ENCODE data around the gene AGAP9. TPM values are rescaled to one million over a fixed set of nuclear protein-coding genes. Genes with fewer than 3 reads are reported as not detected.
"Not testable (repeated sequence)": the region's sequence is repeated elsewhere in the genome, so short reads cannot be mapped to it uniquely, and the experiment has no call there.

Gene AGAP9
- total and polyA plus RNA-seq, 2 of the 13 experiments (the other 11 are each of a cell fraction or from before 2014, with no cell fraction given): 5.1 to 12.0 TPM

DNA sequence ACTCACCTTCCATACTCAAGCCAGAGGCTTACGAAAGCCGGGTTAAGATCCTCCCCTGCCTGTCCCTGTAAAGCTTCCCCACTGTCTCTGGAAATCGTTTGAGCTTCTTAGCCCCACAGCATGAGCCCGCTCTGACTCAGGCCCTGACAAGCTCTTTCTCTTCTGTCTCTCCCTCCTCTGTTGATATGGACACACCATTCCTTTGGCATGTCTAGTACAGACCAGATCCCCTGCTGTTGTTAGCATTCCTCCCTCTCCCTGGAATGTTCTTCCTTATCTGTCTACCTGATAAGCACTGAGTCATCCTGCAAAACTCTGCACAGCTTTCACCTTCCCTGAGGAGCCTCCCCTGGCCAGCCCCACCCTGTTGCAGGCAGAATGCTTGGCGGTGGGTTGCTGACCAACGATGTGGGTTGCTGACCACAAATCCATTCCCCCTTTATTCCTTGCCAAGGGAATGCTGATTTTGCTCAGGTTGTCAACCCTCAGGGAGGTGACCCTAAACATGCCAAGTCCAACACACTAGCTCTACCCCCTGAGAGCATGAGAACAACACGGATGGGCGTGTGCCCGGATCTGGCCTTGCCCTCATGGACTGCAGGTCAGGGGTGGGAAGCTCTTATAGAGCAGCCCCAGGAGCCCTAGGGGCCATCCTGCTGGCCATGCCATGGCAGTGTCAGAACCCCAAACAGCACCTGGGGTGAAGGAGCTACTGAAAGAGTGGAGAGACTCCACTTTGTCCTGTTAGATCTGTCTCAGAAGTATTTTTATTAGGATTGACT lies 60.7 kb downstream of the AGAP9 start:
- POLR2A ChIA-PET; CTCF ChIA-PET (ENCODE audit: low intra/inter-chr PET ratio, low total read pairs); FAIRE-seq: not testable (repeated sequence)

DNA sequence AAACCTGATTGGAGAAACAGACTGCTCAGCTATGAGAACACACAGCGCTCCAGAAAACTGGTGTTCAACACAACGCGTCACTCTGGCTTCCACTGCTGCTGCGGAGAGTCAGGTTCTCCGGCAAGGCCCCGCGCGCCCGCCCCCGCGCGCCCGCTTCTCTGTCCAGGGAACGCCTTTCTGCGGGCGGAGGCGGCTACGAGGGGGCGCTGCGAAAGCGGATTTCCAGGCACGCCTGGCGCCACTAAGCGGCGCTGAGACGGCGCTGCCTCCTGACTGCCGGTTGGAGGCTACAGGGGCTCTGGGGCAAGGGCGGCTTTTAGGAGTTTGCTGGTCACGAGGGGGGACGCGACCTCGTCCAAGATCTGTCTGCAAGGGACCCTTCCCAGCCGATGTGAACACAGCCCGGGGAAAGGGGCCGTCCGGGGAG lies 62.2 kb downstream of the AGAP9 start:
- CTCF ChIA-PET (ENCODE audit: low intra/inter-chr PET ratio, low total read pairs); intact Hi-C loops (cut with micrococcal nuclease; ENCODE audit: unreplicated experiment): not testable (repeated sequence)
- 0% methylated on average over 3 of the region's 37 CpGs for WGBS (ENCODE audit: low lambda C conversion rate)
- peak; percentile 18; the same call in 1 of the 2 replicates for TF ChIP-seq GABPB1 (CRISPR knock-in tag; IDR thresholded peaks at IDR 0.05)
- peak; percentile 28 for TF ChIP-seq STAG1 (CRISPR knock-in tag; IDR thresholded peaks at IDR 0.05)
- TF ChIP-seq, protein P1, sequence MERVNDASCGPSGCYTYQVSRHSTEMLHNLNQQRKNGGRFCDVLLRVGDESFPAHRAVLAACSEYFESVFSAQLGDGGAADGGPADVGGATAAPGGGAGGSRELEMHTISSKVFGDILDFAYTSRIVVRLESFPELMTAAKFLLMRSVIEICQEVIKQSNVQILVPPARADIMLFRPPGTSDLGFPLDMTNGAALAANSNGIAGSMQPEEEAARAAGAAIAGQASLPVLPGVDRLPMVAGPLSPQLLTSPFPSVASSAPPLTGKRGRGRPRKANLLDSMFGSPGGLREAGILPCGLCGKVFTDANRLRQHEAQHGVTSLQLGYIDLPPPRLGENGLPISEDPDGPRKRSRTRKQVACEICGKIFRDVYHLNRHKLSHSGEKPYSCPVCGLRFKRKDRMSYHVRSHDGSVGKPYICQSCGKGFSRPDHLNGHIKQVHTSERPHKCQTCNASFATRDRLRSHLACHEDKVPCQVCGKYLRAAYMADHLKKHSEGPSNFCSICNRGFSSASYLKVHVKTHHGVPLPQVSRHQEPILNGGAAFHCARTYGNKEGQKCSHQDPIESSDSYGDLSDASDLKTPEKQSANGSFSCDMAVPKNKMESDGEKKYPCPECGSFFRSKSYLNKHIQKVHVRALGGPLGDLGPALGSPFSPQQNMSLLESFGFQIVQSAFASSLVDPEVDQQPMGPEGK (CRISPR knock-in tag; IDR thresholded peaks at IDR 0.05): 0 out of 2 replicates have a peak, but pooled peaks have one; percentile 14
- TF ChIP-seq HNRNPLL (IDR thresholded peaks at IDR 0.05; ENCODE audit: low read depth, low read length, poor library complexity, severe bottlenecking): peak; percentile 19
- TF ChIP-seq, protein P2, sequence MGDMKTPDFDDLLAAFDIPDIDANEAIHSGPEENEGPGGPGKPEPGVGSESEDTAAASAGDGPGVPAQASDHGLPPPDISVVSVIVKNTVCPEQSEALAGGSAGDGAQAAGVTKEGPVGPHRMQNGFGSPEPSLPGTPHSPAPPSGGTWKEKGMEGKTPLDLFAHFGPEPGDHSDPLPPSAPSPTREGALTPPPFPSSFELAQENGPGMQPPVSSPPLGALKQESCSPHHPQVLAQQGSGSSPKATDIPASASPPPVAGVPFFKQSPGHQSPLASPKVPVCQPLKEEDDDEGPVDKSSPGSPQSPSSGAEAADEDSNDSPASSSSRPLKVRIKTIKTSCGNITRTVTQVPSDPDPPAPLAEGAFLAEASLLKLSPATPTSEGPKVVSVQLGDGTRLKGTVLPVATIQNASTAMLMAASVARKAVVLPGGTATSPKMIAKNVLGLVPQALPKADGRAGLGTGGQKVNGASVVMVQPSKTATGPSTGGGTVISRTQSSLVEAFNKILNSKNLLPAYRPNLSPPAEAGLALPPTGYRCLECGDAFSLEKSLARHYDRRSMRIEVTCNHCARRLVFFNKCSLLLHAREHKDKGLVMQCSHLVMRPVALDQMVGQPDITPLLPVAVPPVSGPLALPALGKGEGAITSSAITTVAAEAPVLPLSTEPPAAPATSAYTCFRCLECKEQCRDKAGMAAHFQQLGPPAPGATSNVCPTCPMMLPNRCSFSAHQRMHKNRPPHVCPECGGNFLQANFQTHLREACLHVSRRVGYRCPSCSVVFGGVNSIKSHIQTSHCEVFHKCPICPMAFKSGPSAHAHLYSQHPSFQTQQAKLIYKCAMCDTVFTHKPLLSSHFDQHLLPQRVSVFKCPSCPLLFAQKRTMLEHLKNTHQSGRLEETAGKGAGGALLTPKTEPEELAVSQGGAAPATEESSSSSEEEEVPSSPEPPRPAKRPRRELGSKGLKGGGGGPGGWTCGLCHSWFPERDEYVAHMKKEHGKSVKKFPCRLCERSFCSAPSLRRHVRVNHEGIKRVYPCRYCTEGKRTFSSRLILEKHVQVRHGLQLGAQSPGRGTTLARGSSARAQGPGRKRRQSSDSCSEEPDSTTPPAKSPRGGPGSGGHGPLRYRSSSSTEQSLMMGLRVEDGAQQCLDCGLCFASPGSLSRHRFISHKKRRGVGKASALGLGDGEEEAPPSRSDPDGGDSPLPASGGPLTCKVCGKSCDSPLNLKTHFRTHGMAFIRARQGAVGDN (CRISPR knock-in tag; IDR thresholded peaks at IDR 0.05): peak; percentile 40; the same call in 1 of the 2 replicates
- 0 out of 2 replicates have a peak, but pooled peaks have one; percentile 45 for TF ChIP-seq ZNF121 (CRISPR knock-in tag; IDR thresholded peaks at IDR 0.05)
- TF ChIP-seq ZBTB7B (CRISPR knock-in tag; IDR thresholded peaks at IDR 0.05): 0 out of 2 replicates have a peak, but pooled peaks have one; percentile 39
- TF ChIP-seq, protein P3, sequence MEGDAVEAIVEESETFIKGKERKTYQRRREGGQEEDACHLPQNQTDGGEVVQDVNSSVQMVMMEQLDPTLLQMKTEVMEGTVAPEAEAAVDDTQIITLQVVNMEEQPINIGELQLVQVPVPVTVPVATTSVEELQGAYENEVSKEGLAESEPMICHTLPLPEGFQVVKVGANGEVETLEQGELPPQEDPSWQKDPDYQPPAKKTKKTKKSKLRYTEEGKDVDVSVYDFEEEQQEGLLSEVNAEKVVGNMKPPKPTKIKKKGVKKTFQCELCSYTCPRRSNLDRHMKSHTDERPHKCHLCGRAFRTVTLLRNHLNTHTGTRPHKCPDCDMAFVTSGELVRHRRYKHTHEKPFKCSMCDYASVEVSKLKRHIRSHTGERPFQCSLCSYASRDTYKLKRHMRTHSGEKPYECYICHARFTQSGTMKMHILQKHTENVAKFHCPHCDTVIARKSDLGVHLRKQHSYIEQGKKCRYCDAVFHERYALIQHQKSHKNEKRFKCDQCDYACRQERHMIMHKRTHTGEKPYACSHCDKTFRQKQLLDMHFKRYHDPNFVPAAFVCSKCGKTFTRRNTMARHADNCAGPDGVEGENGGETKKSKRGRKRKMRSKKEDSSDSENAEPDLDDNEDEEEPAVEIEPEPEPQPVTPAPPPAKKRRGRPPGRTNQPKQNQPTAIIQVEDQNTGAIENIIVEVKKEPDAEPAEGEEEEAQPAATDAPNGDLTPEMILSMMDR (CRISPR knock-in tag; IDR thresholded peaks at IDR 0.05): peak; percentile 27; the same call in 1 of the 2 replicates

More for the DNA sequence above, 60.7 kb downstream of the AGAP9 start:
- BruUV-seq (replicated peaks); H3K4me1 ChIP-seq (ENCODE audit: insufficient read depth, low read length); H4K20me1 ChIP-seq (ENCODE audit: insufficient read depth, low read length); H3K27me3 ChIP-seq (ENCODE audit: control insufficient read depth in 1 of 2, insufficient read depth in 2 of 2, low read length in 2 of 2); intact Hi-C loops (cut with micrococcal nuclease; ENCODE audit: unreplicated experiment); H3K9ac ChIP-seq (ENCODE audit: insufficient read depth, low read depth, low read length); H3K4me3 ChIP-seq (replicated peaks in 1 of 3; ENCODE audit: insufficient read depth in 1 of 3, low read depth in 2 of 3, low read length in 3 of 3); H3K79me2 ChIP-seq (ENCODE audit: insufficient read depth, low read length); DNase-seq (ENCODE audit: low spot score); H3K9me3 ChIP-seq (ENCODE audit: low read length); H2AFZ ChIP-seq (ENCODE audit: low read length); H3K4me2 ChIP-seq (ENCODE audit: low read depth, low read length); in situ Hi-C loops (cut with HindIII; ENCODE audit: extremely low pct_ligation_motif_present, low pct_unique_long_range_greater_than_20kb); H3K36me3 ChIP-seq (replicated peaks in 1 of 2; ENCODE audit: control insufficient read depth in 1 of 2, insufficient read depth in 2 of 2, low read length in 2 of 2); H3K27ac ChIP-seq (ENCODE audit: extremely low read length, insufficient read depth, low read length): not testable (repeated sequence)
- no CpG with 5 or more reads among the region's 9 CpGs for WGBS (ENCODE audit: low lambda C conversion rate)
- peak; percentile 70 for ATAC-seq

More for the DNA sequence above, 62.2 kb downstream of the AGAP9 start:
- Histone ChIP-seq H3K4me2 (ENCODE audit: low read depth, low read length) (peak overlapping the region; percentile 59), H3K4me1 (ENCODE audit: insufficient read depth, low read length) (peaks cover 22% of the 10 kb centered on the region), H3K4me3 (replicated peaks in 1 of 3; ENCODE audit: insufficient read depth in 1 of 3, low read depth in 2 of 3, low read length in 3 of 3) (peak overlapping the region in 2 of 3 experiments; percentile 15 to 38; a peak in 3 of 6 replicates)
- H3K27me3 ChIP-seq (ENCODE audit: control insufficient read depth in 1 of 2, insufficient read depth in 2 of 2, low read length in 2 of 2); FAIRE-seq; H4K20me1 ChIP-seq (ENCODE audit: insufficient read depth, low read length); H3K36me3 ChIP-seq (replicated peaks in 1 of 2; ENCODE audit: control insufficient read depth in 1 of 2, insufficient read depth in 2 of 2, low read length in 2 of 2); POLR2A ChIA-PET; H3K9me3 ChIP-seq (ENCODE audit: low read length); H3K9ac ChIP-seq (ENCODE audit: insufficient read depth, low read depth, low read length); H3K79me2 ChIP-seq (ENCODE audit: insufficient read depth, low read length); in situ Hi-C loops (cut with HindIII; ENCODE audit: extremely low pct_ligation_motif_present, low pct_unique_long_range_greater_than_20kb); DNase-seq (ENCODE audit: low spot score); H2AFZ ChIP-seq (ENCODE audit: low read length); BruUV-seq (replicated peaks); H3K27ac ChIP-seq (ENCODE audit: extremely low read length, insufficient read depth, low read length): not testable (repeated sequence)
- ATAC-seq: peak; percentile 78

Measured in HepG2 (cell line).